ENCODE measurements around the gene STK32C.

DNA sequence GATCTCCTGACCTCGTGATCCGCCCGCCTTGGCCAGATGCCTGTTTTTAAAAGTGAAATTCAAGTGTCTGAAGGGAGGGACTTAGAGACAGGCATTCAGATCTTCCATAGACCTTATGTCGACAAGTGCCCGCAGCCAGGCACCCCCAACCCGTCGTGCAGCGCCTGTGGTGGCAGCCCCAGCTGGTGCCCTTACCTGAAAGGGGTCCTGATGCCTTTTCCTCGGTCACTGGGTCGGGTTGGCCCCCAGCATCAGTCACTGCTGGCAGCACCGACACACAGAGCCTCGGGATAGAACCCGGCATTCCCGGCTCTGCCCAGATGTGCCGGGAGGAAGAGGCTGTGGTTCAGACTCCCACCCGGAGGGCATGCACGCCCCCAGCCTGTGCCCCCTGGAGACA lies 47.5 kb upstream of the STK32C start:
- TF ChIP-seq POLR2AphosphoS5 (IDR thresholded peaks at IDR 0.05), result no peak
- TF ChIP-seq, protein P1, sequence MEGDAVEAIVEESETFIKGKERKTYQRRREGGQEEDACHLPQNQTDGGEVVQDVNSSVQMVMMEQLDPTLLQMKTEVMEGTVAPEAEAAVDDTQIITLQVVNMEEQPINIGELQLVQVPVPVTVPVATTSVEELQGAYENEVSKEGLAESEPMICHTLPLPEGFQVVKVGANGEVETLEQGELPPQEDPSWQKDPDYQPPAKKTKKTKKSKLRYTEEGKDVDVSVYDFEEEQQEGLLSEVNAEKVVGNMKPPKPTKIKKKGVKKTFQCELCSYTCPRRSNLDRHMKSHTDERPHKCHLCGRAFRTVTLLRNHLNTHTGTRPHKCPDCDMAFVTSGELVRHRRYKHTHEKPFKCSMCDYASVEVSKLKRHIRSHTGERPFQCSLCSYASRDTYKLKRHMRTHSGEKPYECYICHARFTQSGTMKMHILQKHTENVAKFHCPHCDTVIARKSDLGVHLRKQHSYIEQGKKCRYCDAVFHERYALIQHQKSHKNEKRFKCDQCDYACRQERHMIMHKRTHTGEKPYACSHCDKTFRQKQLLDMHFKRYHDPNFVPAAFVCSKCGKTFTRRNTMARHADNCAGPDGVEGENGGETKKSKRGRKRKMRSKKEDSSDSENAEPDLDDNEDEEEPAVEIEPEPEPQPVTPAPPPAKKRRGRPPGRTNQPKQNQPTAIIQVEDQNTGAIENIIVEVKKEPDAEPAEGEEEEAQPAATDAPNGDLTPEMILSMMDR (IDR thresholded peaks at IDR 0.05), result no peak
- TF ChIP-seq POLR2A (IDR thresholded peaks at IDR 0.05), result no peak

All from breast epithelium (tissue), 3 donors.